ENCODE measurements around the gene INPP5K. TPM values are rescaled to one million over a fixed set of nuclear protein-coding genes. Genes with fewer than 3 reads are reported as not detected.
"Not testable (repeated sequence)": the region's sequence is repeated elsewhere in the genome, so short reads cannot be mapped to it uniquely, and the experiment has no call there.

INPP5K gene
- total RNA-seq, 1 experiment from 2014 or later: 26.2 TPM

DNA sequence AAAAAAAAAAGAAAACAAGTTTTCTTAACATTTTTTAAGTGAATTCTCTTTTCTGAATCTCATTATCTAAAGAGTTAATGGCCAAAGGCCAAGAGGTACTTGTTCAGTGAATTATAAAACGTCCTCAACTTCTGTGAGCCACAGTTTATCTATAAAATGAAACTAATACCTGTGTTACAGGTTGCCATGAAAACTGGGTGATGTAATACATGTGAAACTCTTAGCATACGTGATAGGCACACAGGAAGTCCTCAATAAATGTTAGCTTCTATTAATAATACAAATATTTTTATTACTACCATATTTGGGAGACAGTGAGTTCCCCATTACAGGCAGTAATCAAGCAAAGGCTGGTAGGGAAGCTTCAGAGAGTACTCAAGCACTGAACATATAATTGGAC, 13.5 kb upstream of the INPP5K start:
- Histone ChIP-seq H3K4me3 (ENCODE audit: low read depth, low read length, poor library complexity, severe bottlenecking) (no peak overlapping the region), H3K27ac (ENCODE audit: low read depth, low read length, poor library complexity, severe bottlenecking) (no peak overlapping the region), H3K9me3 (ENCODE audit: low read depth, low read length, poor library complexity, severe bottlenecking) (no peaks in the 10 kb centered on the region), H3K36me3 (ENCODE audit: insufficient read depth, low read length, poor library complexity, severe bottlenecking) (peaks cover 26% of the 10 kb centered on the region), H3K4me1 (ENCODE audit: insufficient read depth, low read length, poor library complexity, severe bottlenecking) (no peaks in the 10 kb centered on the region), H3K27me3 (replicated peaks; ENCODE audit: insufficient read depth, low read depth, low read length, poor library complexity) (no peaks in the 10 kb centered on the region)
- TF ChIP-seq, protein P1, sequence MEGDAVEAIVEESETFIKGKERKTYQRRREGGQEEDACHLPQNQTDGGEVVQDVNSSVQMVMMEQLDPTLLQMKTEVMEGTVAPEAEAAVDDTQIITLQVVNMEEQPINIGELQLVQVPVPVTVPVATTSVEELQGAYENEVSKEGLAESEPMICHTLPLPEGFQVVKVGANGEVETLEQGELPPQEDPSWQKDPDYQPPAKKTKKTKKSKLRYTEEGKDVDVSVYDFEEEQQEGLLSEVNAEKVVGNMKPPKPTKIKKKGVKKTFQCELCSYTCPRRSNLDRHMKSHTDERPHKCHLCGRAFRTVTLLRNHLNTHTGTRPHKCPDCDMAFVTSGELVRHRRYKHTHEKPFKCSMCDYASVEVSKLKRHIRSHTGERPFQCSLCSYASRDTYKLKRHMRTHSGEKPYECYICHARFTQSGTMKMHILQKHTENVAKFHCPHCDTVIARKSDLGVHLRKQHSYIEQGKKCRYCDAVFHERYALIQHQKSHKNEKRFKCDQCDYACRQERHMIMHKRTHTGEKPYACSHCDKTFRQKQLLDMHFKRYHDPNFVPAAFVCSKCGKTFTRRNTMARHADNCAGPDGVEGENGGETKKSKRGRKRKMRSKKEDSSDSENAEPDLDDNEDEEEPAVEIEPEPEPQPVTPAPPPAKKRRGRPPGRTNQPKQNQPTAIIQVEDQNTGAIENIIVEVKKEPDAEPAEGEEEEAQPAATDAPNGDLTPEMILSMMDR (conservative IDR thresholded peaks at IDR 0.05; ENCODE audit: low read depth, low read length): no peak
- no peak for TF ChIP-seq EZH2 (IDR thresholded peaks at IDR 0.05; ENCODE audit: borderline replicate concordance, low read depth, low read length, poor library complexity, severe bottlenecking)
- intact Hi-C loops (cut with micrococcal nuclease; ENCODE audit: unreplicated experiment): no loop called here
- ChIA-PET POLR2A (ENCODE audit: low non-redundant PET) (no interaction called here), CTCF (no interaction called here)
- DNase-seq (ENCODE audit: low spot score): no peak
- no TSS peak for BruUV-seq (replicated peaks)

DNA sequence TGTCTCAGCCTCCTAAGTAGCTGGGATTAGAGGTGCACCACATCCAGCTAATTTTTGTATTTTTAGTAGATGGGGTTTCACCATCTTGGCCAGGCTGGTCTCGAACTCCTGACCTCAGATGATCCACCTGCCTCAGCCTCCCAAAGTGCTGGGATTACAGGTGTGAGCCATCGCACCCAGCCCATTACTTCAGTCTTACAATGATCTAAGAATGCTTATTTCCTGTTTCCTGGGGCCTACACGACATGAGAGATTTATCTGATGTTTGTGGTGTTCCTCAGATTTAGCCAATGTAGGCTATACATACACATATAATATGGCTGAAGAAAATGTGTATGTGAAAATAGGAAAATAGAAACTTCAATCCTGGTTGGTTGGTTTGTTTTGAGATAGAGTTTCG, 10.5 kb upstream of the INPP5K start:
- BruUV-seq (replicated peaks); H3K27me3 ChIP-seq (replicated peaks; ENCODE audit: insufficient read depth, low read depth, low read length, poor library complexity); DNase-seq (ENCODE audit: low spot score); H3K27ac ChIP-seq (ENCODE audit: low read depth, low read length, poor library complexity, severe bottlenecking); POLR2A ChIA-PET (ENCODE audit: low non-redundant PET); H3K36me3 ChIP-seq (ENCODE audit: insufficient read depth, low read length, poor library complexity, severe bottlenecking); H3K9me3 ChIP-seq (ENCODE audit: low read depth, low read length, poor library complexity, severe bottlenecking); H3K4me1 ChIP-seq (ENCODE audit: insufficient read depth, low read length, poor library complexity, severe bottlenecking); intact Hi-C loops (cut with micrococcal nuclease; ENCODE audit: unreplicated experiment); H3K4me3 ChIP-seq (ENCODE audit: low read depth, low read length, poor library complexity, severe bottlenecking); CTCF ChIA-PET: not testable (repeated sequence)

DNA sequence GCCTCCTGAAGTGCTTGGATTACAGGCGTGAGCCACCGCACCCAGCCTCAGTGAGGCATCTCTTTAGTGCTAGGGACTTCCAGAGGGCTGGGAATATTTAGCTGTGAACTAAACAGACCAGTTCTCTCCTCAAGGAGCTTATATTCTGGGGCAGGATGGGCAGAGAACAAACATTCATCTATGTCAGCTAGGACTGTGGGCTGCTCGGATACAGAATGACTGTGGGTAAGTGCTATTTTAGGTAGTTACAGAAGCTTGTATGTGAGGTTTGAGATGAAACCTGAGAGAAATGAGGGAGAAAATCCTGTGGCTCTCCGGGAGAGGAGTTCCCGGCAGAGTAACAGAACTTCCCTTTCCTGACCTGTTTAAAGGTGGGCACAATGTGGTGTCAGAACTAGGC, 6.2 kb upstream of the INPP5K start:
- intact Hi-C loops (cut with micrococcal nuclease; ENCODE audit: unreplicated experiment): no loop called here
- no peak for DNase-seq (ENCODE audit: low spot score)
- Histone ChIP-seq H3K36me3 (ENCODE audit: insufficient read depth, low read length, poor library complexity, severe bottlenecking) (peaks cover 8% of the 10 kb centered on the region), H3K4me3 (ENCODE audit: low read depth, low read length, poor library complexity, severe bottlenecking) (no peak overlapping the region), H3K27ac (ENCODE audit: low read depth, low read length, poor library complexity, severe bottlenecking) (no peak overlapping the region), H3K9me3 (ENCODE audit: low read depth, low read length, poor library complexity, severe bottlenecking) (no peaks in the 10 kb centered on the region), H3K4me1 (ENCODE audit: insufficient read depth, low read length, poor library complexity, severe bottlenecking) (peaks cover 4% of the 10 kb centered on the region), H3K27me3 (replicated peaks; ENCODE audit: insufficient read depth, low read depth, low read length, poor library complexity) (no peaks in the 10 kb centered on the region)
- ChIA-PET CTCF (no interaction called here), POLR2A (ENCODE audit: low non-redundant PET) (no interaction called here)
- TF ChIP-seq, protein P1 (conservative IDR thresholded peaks at IDR 0.05; ENCODE audit: low read depth, low read length): no peak
- no peak for TF ChIP-seq EZH2 (IDR thresholded peaks at IDR 0.05; ENCODE audit: borderline replicate concordance, low read depth, low read length, poor library complexity, severe bottlenecking)
- no TSS peak for BruUV-seq (replicated peaks)

- Histone ChIP-seq H3K9me3 (ENCODE audit: low read depth, low read length, poor library complexity, severe bottlenecking) (no peaks in the 10 kb centered on the region), H3K27me3 (replicated peaks; ENCODE audit: insufficient read depth, low read depth, low read length, poor library complexity) (no peaks in the 10 kb centered on the region), H3K27ac (ENCODE audit: low read depth, low read length, poor library complexity, severe bottlenecking) (no peak overlapping the region), H3K4me3 (ENCODE audit: low read depth, low read length, poor library complexity, severe bottlenecking) (no peak overlapping the region), H3K36me3 (ENCODE audit: insufficient read depth, low read length, poor library complexity, severe bottlenecking) (peaks cover 8% of the 10 kb centered on the region), H3K4me1 (ENCODE audit: insufficient read depth, low read length, poor library complexity, severe bottlenecking) (peaks cover 7% of the 10 kb centered on the region)
- intact Hi-C loops (cut with micrococcal nuclease; ENCODE audit: unreplicated experiment): no loop called here
- ChIA-PET CTCF (no interaction called here), POLR2A (ENCODE audit: low non-redundant PET) (no interaction called here)
- no TSS peak for BruUV-seq (replicated peaks)
- DNase-seq (ENCODE audit: low spot score): no peak
- no peak for TF ChIP-seq EZH2 (IDR thresholded peaks at IDR 0.05; ENCODE audit: borderline replicate concordance, low read depth, low read length, poor library complexity, severe bottlenecking)
- TF ChIP-seq, protein P1 (conservative IDR thresholded peaks at IDR 0.05; ENCODE audit: low read depth, low read length): no peak
Measured at GRCh38 chr17:1521086-1521640, 4.8 kb upstream of the INPP5K start.

All from A673 (cell line).